ENCODE data around the gene NEUROD6. TPM values are rescaled to one million over a fixed set of nuclear protein-coding genes. Genes with fewer than 3 reads are reported as not detected.

NEUROD6 gene
- total and polyA plus RNA-seq, 2 donors (not counting 3 experiments of a cell fraction or from before 2014, with no cell fraction given): not detected

GRCh38 chr7:31373337-31374289, 33.1 kb upstream of the NEUROD6 start:
- no peak overlapping the region for H3K27ac ChIP-seq (ENCODE audit: insufficient read depth, low read depth, low read length)
- dilution Hi-C loops (cut with MboI; ENCODE audit: extremely low pct_ligation_motif_present, low sequenced_read_pairs): no loop called here

More at GRCh38 chr7:31373337-31374289, 33.1 kb upstream of the NEUROD6 start:
- Histone ChIP-seq H4K20me1 (replicated peaks; ENCODE audit: control insufficient read depth, extremely low read depth, insufficient read depth, low read length) (no peaks in the 10 kb centered on the region), H2AFZ (ENCODE audit: low read depth, low read length) (no peak overlapping the region), H3K79me2 (ENCODE audit: control insufficient read depth, insufficient read depth, low read length) (no peaks in the 10 kb centered on the region), H3K9me1 (replicated peaks; ENCODE audit: control insufficient read depth, extremely low read depth, insufficient read depth, low read length) (no peaks in the 10 kb centered on the region), H3K36me3 (ENCODE audit: control insufficient read depth in 2 of 2, extremely low read depth in 1 of 2, insufficient read depth in 2 of 2, low read length in 2 of 2) (no peaks in the 10 kb centered on the region), H3K4me1 (ENCODE audit: control insufficient read depth, extremely low read depth, insufficient read depth, low read length) (no peaks in the 10 kb centered on the region), H3K4me3 (replicated peaks in 1 of 3; ENCODE audit: insufficient read depth in 1 of 3, low read depth in 1 of 3, low read length in 3 of 3) (no peak overlapping the region), H3K9ac (replicated peaks; ENCODE audit: extremely low read depth, insufficient read depth, low read length) (no peak overlapping the region), H3K9me3 (replicated peaks; ENCODE audit: control insufficient read depth, insufficient read depth, low read length) (no peaks in the 10 kb centered on the region), H3K4me2 (ENCODE audit: insufficient read depth, low read length) (no peak overlapping the region), H3K27me3 (ENCODE audit: control insufficient read depth in 2 of 2, insufficient read depth in 2 of 2, low read length in 2 of 2) (no peaks in the 10 kb centered on the region)
- peak; percentile 24 for DNase-seq (ENCODE audit: low read depth, low spot score)
- FAIRE-seq: peak; percentile 26
- TF ChIP-seq CTCF (IDR thresholded peaks at IDR 0.05; ENCODE audit: extremely low read depth in 1 of 2, insufficient read depth in 1 of 2, low read depth in 1 of 2, low read length in 2 of 2) (peak; percentile 52 to 57), POLR2AphosphoS5 (IDR thresholded peaks at IDR 0.05; ENCODE audit: insufficient read depth, low read depth, low read length) (no peak)
- ChIA-PET CTCF (interaction anchor here (0.7 to 2.6 kb wide), 19 partner anchors 9 to 837 kb away, joined by 3 to 29 read pairs (median 5); no protein-coding TSS in a partner anchor), POLR2A (no interaction called here)
- intact Hi-C loops (cut with micrococcal nuclease): loop anchor here (1.0 to 2.0 kb wide), 2 partner anchors 261 to 363 kb away; no protein-coding TSS in a partner anchor
- BruUV-seq (replicated peaks): no TSS peak

Measured in endothelial cell of umbilical vein (primary cell).